CD4-positive, alpha-beta T cell (primary cell): Measurements from ENCODE around the gene LRP1B. TPM values are rescaled to one million over a fixed set of nuclear protein-coding genes. Genes with fewer than 3 reads are reported as not detected.

Source experiments
- ATAC-seq: fragments of 200-7000 bp; cut with Tn5 transposase; one replicate; pipeline ENCODE4 v1.10.0; 2022; ENCODE audit warnings: mild to moderate bottlenecking; ENCODE audit not compliant: poor library complexity
- CTCF ChIA-PET: fragments of 350-600 bp; sonication (Branson Sonifier 250); formaldehyde crosslinking; loops from one replicate; lab custom pipeline; 2021; ENCODE audit warnings: antibody characterized with exemption, inconsistent platforms; lab: Charles Lee
- POLR2A ChIA-PET: fragments of 350-600 bp; sonication (Branson Sonifier 250); formaldehyde crosslinking; loops from one replicate; lab custom pipeline; 2021; ENCODE audit warnings: antibody characterized with exemption, inconsistent platforms; lab: Charles Lee
- DNase-seq, 14 experiments: peaks; one replicate each; pipeline ENCODE4 v3.0.0-alpha.2; 2013 to 2020; ENCODE audit warnings: mixed read lengths in 2 of 14
- H3K27ac ChIP-seq, 2 donors: one replicate each; pipeline versions ENCODE4 v1.5.1 to v1.7.0; 2013; ENCODE audit warnings: low read length in 2 of 2, low read depth in 1 of 2, mild to moderate bottlenecking in 1 of 2
- H3K27me3 ChIP-seq, 2 experiments: 1 replicate in 1 of 2; 2 replicates in 1 of 2; pipeline versions ENCODE4 v1.6.1 to v1.7.0; 2013; ENCODE audit warnings: low read length in 2 of 2, control low read depth in 1 of 2, mild to moderate bottlenecking in 1 of 2, moderate library complexity in 1 of 2; ENCODE audit not compliant: insufficient read depth in 2 of 2, control insufficient read depth in 1 of 2
- H3K36me3 ChIP-seq: one replicate; pipeline ENCODE4 v1.6.1; 2013; ENCODE audit warnings: low read length, control low read depth; ENCODE audit not compliant: insufficient read depth
- H3K4me1 ChIP-seq: one replicate; pipeline ENCODE4 v1.6.1; 2013; ENCODE audit warnings: low read length, control low read depth; ENCODE audit not compliant: insufficient read depth
- H3K4me3 ChIP-seq: one replicate; pipeline ENCODE4 v1.5.1; 2013; ENCODE audit warnings: mild to moderate bottlenecking, low read length, moderate library complexity
- H3K9me3 ChIP-seq, 2 experiments: 1 replicate in 1 of 2; 2 replicates in 1 of 2; pipeline versions ENCODE4 v1.6.1 to v1.7.0; 2013; ENCODE audit warnings: low read length in 2 of 2, mild to moderate bottlenecking in 2 of 2, control low read depth in 1 of 2, moderate library complexity in 1 of 2; ENCODE audit not compliant: control insufficient read depth in 1 of 2, insufficient read depth in 1 of 2
- H3K27ac Mint-ChIP-seq: one replicate; pipeline ENCODE4 v1.8.0; 2020; ENCODE audit warnings: mixed read lengths
- H3K27me3 Mint-ChIP-seq: one replicate; pipeline ENCODE4 v1.8.0; 2021; ENCODE audit warnings: mixed read lengths
- H3K36me3 Mint-ChIP-seq: one replicate; pipeline ENCODE4 v1.8.0; 2021; ENCODE audit warnings: low read depth, mixed read lengths
- H3K4me1 Mint-ChIP-seq: one replicate; pipeline ENCODE4 v1.8.0; 2021; ENCODE audit warnings: low read depth, mixed read lengths
- H3K4me3 Mint-ChIP-seq: one replicate; pipeline ENCODE4 v1.8.0; 2020; ENCODE audit warnings: mild to moderate bottlenecking, mixed read lengths
- H3K9me3 Mint-ChIP-seq: one replicate; pipeline ENCODE4 v1.8.0; 2020; ENCODE audit warnings: mixed read lengths
- CTCF ChIP-seq: fragments of 200-600 bp; IDR thresholded peaks from one replicate; pipeline ENCODE4 v1.8.0; 2022; ENCODE audit warnings: antibody characterized with exemption, mild to moderate bottlenecking
- intact Hi-C, 2 experiments: fragments of 100-400 bp; cut with DNase I in 1 of 2; cut with micrococcal nuclease in 1 of 2; formaldehyde crosslinking; loops; one replicate each; pipeline versions ENCODE4 v1.15.1 to v1.9.0; 2023 to 2025; cut with DNase I, micrococcal nuclease
- total RNA-seq, 174 experiments: library from RNA in 2 of 174; stranded (reverse) in 2 of 174; gene quantifications; one replicate each; pipeline ENCODE4 v1.2.3 and lab custom pipeline; 2021 to 2026

The LRP1B gene
- total RNA-seq, 2 experiments from 2014 or later: not detected

- no peak overlapping the region for H3K27ac ChIP-seq
- no peak overlapping the region for H3K4me3 Mint-ChIP-seq
These were observed 1814.5 kb downstream of the LRP1B start for GRCh38 chr2:140316345-140316744.

GRCh38 chr2:140311905-140312304 lies 1818.9 kb downstream of the LRP1B start:
- H3K4me1 ChIP-seq: no peaks in the 10 kb centered on the region
- no peaks in the 10 kb centered on the region for H3K4me1 Mint-ChIP-seq
- DNase-seq: no peak
- H3K4me3 Mint-ChIP-seq: no peak overlapping the region
- no peak overlapping the region for H3K27ac Mint-ChIP-seq
- H3K27ac ChIP-seq: no peak overlapping the region
- CTCF ChIA-PET: no interaction called here
- H3K36me3 Mint-ChIP-seq: no peaks in the 10 kb centered on the region
- H3K9me3 Mint-ChIP-seq: peaks cover 1% of the 10 kb centered on the region
- no peaks in the 10 kb centered on the region for H3K36me3 ChIP-seq
- H3K4me3 ChIP-seq: no peak overlapping the region
- no peaks in the 10 kb centered on the region for H3K27me3 Mint-ChIP-seq
- POLR2A ChIA-PET: no interaction called here
- ATAC-seq: no peak
- no peaks in the 10 kb centered on the region for H3K27me3 ChIP-seq
- no peaks in the 10 kb centered on the region for H3K9me3 ChIP-seq
- intact Hi-C loops: no loop called here
- no peak for TF ChIP-seq CTCF

More at GRCh38 chr2:140316345-140316744, 1814.5 kb downstream of the LRP1B start:
- POLR2A ChIA-PET: no interaction called here
- Mint-ChIP-seq H3K36me3 (no peaks in the 10 kb centered on the region), H3K9me3 (peaks cover 7% of the 10 kb centered on the region), H3K27me3 (no peaks in the 10 kb centered on the region), H3K4me1 (no peaks in the 10 kb centered on the region), H3K27ac (no peak overlapping the region)
- H3K9me3 ChIP-seq: peaks cover 0 to 4% of the 10 kb centered on the region in 2 experiments
- no peak for ATAC-seq
- intact Hi-C loops: no loop called here
- H3K27me3 ChIP-seq: no peaks in the 10 kb centered on the region
- no peak overlapping the region for H3K4me3 ChIP-seq
- H3K4me1 ChIP-seq: no peaks in the 10 kb centered on the region
- no peak for DNase-seq
- CTCF ChIA-PET: no interaction called here
- no peaks in the 10 kb centered on the region for H3K36me3 ChIP-seq
- TF ChIP-seq CTCF: no peak

- Histone ChIP-seq H3K36me3 (no peaks in the 10 kb centered on the region), H3K9me3 (no peaks in the 10 kb centered on the region), H3K27me3 (no peaks in the 10 kb centered on the region), H3K4me1 (no peaks in the 10 kb centered on the region), H3K27ac (no peak overlapping the region), H3K4me3 (no peak overlapping the region)
- Mint-ChIP-seq H3K4me3 (no peak overlapping the region), H3K27ac (no peak overlapping the region), H3K36me3 (no peaks in the 10 kb centered on the region), H3K27me3 (no peaks in the 10 kb centered on the region), H3K9me3 (no peaks in the 10 kb centered on the region), H3K4me1 (no peaks in the 10 kb centered on the region)
- POLR2A ChIA-PET: no interaction called here
- intact Hi-C loops: no loop called here
- ATAC-seq: no peak
- no peak for DNase-seq
- TF ChIP-seq CTCF: no peak
- CTCF ChIA-PET: no interaction called here
These were observed 1822.1 kb downstream of the LRP1B start for GRCh38 chr2:140308706-140309105.
